A204.1 (cell line): ENCODE results near the gene SLC22A7.
A peak's percentile ranks its signal among the peaks of the same experiment; 100 is the strongest.
"Not testable (repeated sequence)": the region's sequence is repeated elsewhere in the genome, so short reads cannot be mapped to it uniquely, and the experiment has no call there.

Experiments used
- FAIRE-seq: peaks from 2 replicates; lab custom pipeline; 2012; peaks lifted over from hg19 to GRCh38; lab: Jason Lieb, UNC

SLC22A7 gene

DNA sequence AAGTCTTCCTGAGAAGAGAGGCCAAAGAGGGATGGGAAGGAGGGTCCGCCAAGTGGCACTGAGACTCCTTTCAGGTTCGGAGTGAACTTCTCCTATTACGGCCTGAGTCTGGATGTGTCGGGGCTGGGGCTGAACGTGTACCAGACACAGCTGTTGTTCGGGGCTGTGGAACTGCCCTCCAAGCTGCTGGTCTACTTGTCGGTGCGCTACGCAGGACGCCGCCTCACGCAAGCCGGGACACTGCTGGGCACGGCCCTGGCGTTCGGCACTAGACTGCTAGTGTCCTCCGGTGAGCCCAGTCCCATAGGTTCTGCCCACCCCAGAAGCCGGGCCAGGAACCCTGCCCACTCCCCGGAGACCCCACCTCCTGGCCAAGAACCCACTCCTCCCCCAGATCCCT, 4.1 kb downstream of the SLC22A7 start:
- no peak for FAIRE-seq

DNA sequence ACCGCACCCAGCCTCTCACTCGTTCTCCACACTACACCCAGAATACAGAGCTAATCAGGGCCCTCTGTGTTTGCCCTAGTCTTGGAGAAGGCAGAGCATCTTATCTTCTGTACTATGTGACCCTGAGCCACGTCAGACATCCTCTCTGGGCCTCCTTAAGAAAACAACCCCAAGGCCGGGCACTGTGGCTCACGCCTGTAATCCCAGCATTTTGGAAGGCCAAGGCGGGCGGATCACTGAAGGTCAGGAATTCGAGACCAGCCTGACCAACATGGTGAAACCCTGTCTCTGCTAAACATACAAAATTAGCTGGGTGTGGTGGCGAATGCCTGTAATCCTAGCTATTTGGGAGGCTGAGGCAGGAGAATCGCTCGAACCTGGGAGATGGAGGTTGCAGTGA, 4.9 kb downstream of the SLC22A7 start:
- FAIRE-seq, result not testable (repeated sequence)

DNA sequence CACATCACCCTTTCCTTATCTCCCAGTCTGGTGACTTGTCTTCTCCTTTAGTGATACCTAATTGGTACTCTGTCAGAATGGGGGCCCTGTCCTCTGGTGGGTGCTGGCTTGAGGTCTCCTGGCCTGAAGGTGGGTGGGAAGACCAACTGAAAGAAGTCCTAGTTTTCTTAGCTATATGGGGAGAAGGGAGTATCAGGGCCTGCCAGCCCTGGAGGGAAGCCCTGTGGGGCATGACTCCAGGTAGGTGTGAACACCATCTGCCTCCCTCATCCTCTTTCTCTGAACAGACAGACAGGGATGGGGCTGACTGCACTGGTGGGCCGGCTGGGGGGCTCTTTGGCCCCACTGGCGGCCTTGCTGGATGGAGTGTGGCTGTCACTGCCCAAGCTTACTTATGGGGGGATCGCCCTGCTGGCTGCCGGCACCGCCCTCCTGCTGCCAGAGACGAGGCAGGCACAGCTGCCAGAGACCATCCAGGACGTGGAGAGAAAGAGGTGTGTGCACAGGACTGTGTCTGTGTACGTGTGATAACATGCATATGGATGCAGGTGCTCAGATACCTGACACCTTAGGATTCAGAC, 5.8 kb downstream of the SLC22A7 start:
- FAIRE-seq, result no peak

DNA sequence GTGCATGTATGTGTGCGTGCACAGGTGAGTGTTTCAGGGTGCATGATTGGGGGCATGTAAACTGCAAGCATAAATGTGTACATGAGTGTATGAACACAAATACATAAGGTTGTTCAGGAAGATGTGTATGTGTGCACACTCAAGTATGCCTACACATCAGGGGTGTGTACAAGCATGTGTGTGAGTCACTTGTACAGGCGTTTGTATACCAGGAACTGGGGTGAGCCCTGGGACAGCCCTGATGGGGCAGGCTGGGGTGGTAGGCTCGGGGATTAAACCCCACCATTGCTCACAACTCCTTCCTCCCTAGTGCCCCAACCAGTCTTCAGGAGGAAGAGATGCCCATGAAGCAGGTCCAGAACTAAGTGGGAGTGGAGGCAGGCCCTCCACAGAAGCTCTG, 6.3 kb downstream of the SLC22A7 start:
- no peak for FAIRE-seq

DNA sequence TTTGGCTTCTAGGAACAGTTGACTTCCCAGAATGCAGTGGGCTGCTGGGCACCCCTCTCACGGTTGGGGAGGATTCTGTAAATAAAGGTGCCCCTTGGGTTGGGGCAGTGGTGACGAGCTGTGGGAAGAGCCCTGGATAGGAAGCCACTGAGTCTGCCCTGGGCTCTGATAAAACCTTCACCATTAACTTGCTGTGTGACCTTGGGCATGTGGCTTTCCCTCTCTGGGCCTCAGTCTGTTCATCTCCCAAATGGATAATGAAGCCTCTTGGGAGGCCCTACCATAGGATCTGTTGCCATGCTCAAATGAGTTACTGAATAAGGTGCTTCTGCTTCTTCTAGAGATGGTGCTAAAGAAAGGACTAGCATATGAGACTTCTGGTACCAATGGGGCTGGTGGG, 6.8 kb downstream of the SLC22A7 start:
- no peak for FAIRE-seq

- FAIRE-seq, result no peak
Measured at GRCh38 chr6:43306086-43306485, 8.0 kb downstream of the SLC22A7 start.

- FAIRE-seq, result no peak
Measured at GRCh38 chr6:43307451-43308100, 9.5 kb downstream of the SLC22A7 start.

DNA sequence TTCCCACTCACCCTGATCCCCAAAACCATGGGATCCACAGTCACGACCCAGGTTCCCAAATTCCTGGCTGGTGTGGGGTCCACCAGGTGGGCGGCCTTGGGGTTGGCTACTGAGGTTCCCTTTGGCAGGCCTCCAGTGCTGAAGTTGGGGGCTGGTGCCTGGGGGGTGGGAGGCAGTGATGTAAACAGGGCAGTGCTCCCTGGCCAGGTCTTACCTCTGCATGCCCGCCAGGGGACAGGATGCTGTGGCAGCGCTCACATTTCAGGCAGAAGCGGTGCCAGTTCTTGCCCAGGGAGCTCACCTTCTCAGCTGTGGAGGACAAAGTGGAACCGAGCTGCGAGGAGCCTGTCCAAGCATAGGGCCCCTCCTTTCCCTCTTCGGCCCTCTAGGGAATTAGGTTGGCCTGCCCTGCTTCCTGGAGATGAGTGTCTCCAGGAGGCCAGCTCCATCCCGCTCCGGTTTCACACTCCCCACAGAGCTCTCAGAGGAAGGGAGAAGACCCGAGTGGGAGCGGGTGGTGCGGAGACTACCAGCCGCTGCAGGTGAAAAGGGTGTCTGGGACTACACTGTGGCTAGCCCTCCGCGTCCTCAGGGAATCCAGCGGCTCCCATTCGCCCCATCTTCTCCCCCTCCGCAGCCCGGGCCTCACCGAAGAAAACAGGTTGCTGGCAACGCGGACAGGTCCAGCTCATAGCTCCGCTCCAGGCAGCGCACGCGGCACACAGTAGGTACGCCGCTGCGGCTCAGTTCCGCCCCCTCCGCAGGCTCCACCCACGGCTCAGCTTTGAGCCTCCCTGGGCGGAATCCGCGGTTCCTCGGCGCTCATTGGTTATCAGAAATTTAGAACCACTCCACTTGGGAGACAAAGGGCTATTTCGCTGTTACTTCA, 10.3 kb downstream of the SLC22A7 start, which contains the start of gene CRIP3:
Gene CRIP3, minus strand, starts transcription at position 726 of the 889 bp plus-strand sequence. Its CDS starts 34 bp downstream, at position 692.
- FAIRE-seq, result no peak

DNA sequence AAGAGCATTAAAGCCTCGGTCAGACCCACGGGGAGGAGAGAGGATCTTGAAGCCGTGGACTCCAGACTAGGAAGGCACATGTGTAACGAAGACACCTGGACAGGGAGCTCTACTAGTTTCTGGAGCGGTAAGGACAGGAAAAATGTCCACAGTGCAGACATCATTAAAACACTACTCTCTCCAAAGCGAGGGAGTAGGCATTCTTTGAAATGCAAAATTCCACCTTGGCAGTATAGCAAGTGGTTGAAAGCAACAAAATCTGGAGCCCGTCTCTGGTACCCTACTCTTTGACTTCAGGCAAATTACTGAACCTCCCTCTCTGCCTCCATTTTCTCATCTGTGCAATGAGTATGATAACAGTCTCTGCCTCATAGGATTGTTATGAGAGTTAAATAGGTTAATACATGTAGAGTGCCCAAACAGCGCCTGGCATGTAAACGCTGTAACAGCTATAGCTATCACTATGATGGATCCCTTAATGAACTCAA, 11.0 kb downstream of the SLC22A7 start:
- no peak for FAIRE-seq

DNA sequence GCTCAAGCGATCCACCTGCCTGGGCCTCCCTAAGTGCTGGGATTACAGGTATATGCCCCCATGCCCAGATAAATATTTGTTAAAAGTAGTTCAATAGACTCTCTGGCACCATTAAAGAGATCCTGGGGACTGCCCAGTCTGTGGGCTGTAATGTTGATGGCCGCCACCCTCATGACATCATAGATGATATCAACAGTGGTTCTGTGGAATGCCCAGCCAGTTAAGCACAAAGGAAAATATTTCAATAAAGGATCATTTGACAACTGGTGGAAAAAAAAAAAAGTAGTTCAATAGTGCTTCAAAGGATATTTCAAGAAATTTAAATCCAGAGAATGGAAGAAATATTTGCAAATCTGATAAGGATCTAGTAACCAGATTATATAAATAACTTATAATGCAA, 12.1 kb downstream of the SLC22A7 start:
- FAIRE-seq, result no peak

DNA sequence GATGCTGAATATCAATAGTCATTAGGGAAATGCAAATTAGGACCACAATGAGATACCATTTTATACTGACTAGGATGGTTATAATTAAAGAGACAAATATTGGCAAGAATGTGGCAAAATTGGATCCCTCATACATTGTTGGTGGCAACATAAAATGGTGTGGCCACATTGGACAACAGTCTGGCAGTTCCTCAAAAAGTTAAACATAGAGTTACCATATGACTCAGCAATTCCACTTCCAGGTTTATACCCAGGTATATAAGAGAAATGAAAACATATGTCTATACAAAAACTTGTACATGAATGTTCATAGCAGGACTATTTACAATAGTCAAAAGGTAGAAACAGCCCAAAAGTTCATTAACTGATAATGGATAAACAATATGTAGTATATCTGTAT, 12.6 kb downstream of the SLC22A7 start:
- no peak for FAIRE-seq

DNA sequence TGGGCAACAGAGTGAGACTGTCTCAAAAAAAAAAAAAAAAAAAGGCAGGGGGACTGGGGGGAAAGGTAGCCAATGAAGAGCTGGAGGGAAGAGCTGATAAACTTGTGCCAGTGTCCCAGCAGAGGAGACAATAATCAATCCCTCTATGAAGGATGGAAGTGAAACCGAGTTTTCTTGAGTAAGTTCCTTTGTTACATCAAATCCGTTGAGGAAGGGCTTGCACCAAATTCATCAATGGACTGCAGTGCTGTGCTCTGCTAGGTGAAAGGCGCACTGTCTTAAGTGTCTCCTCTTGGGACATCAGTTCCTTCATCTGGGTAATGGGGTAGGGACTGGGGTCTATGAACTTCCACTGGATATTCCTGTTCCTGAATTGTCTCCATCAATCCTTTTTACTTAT, 13.6 kb downstream of the SLC22A7 start:
- FAIRE-seq, result no peak

DNA sequence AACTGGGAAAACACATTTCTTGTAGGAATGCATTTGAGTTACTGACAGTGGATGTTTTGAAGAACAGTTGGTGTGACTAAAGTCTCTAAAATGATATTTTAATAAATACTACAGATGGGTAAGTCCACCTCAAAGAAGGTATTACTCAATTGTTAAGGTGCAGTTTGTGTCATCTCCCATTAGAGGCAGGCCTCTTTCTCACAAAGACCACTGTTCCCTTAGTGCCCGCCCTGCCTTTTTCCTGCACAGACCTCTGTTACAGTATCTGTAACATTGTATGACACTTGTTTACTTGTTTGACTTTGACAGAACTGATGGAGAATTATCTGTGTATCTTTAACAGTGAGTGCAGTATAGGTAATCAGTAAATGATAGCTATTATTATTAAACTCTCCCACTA, 15.8 kb downstream of the SLC22A7 start:
- FAIRE-seq, result no peak

GRCh38 chr6:43318011-43318410, 20.0 kb downstream of the SLC22A7 start:
- no peak for FAIRE-seq

- FAIRE-seq, result no peak
Measured at GRCh38 chr6:43325876-43326275, 27.8 kb downstream of the SLC22A7 start.

GRCh38 chr6:43328528-43328927, 30.5 kb downstream of the SLC22A7 start:
- FAIRE-seq, result no peak

DNA sequence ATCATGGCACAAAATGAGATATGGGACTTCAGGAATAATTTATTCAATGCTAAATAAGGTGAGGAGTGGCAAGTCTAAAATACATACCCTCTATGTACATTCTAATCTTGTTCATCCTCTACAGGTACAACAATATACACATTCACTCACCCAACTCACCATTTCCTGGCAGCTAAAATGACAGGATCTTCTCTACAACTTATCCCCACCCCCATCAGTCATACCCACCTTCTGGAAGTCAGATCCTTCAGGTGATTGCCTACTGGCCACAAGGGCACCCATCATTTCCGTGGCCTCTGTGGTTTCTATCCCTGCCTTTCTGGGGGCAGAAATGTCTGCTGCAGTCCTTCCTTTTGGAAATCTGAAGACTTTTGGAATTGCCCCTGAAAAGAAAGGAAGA, 33.4 kb downstream of the SLC22A7 start:
- no peak for FAIRE-seq

DNA sequence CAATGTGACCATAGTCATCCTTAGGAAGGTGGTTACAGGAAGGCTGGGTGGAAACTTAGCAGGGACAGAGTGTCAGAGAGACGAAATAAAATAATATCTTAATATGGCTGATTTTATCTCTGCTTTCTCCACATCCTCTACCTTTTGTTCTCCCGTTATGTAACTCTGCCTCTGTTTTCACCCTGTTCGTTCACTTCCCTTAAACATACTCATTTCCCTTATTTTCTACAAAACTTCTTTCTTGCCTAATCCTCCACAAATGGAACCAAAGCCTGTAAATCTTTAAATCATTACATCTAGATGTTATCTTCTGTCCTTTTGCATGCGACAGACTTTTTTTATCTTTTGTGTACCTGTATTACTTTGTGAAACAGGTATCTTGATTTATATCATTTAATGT, 33.8 kb downstream of the SLC22A7 start:
- no peak for FAIRE-seq

DNA sequence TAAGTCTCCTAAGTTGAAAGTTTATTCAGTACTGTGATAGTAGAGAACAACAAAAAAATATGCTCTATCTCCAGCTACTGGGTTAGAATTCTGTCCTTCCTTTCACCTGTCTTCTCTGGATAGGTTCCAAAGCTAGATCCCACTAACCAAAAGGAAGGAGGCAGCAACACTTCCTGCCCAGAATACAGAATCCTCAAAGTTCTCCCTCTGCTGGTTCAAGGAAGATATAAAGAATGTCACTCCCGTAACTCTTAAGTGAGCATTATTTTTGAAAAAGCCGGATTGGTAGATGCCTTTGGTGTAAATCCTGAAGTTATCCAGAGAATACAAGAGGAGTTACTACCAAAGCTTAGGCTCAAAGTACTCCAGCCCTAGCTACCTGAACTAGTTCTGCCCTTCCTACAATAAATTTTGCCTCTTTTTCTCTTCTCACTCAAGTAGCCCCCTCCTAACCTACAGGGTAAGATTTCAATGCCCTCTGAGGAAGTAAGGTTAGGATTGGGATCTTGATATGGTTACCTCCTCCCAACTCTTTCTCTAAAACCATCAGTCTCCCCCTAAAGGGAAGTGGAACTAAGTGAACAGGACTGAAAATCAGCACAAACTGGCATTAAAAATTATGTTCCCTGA, 36.5 kb downstream of the SLC22A7 start:
- FAIRE-seq, result peak; percentile 96

GRCh38 chr6:43335469-43335868, 37.4 kb downstream of the SLC22A7 start:
- no peak for FAIRE-seq

DNA sequence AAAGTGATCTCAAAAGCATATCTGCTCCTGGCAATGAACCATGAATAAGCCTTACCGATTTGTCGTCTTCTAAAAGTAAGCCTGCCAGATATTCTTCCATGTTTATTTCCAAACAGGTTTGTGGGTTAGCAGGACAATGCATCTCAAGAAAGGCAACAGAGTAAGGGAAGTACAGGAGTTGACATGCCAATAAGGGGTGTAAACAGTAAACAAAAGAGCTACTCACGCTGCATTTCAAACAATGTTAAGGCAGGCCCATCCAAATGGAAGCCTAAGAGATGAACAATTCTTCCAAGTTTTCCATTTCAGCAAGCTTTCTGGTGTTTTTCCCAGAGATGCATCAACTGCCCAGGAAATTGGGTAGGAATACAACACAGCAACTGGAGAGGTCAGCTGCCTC, 38.3 kb downstream of the SLC22A7 start:
- no peak for FAIRE-seq

DNA sequence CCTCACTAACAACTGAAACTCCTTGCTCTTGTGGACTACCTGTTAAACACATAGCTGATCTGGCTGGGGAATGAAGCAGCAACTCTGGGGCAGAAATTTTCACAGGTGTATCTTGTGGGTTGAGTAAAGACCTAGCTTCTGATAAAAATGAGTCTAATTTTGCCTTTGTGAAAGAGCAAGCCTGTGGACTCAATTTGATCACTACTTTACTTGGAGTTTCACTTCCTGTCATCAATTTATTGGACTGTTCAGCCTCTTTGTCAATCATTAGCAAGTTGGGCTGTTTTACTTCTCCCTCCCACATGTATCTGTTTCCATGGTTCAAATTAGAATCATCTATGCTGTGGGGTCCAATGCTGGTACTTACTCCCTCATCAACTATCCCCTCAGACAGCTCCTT, 40.2 kb downstream of the SLC22A7 start:
- FAIRE-seq, result no peak

DNA sequence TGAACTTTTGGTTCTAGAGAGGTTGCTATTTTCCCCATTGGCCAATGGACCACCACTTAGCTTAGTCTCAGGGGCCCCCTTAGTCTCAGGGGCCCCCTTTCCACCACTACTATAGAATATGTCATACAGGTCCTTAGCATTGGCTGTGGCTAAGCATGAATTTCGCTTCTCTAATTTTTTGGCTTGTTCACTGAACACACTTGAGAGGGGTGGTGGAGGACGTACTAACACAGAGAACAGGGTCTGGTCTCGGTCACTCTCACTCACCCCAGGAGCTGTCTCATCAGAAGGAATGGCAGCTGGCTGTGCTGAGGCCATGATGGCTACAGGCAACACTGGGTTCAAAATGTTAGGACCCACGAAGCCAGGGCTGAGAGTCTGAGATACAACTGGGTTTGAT, 41.1 kb downstream of the SLC22A7 start:
- no peak for FAIRE-seq
